Measurements from ENCODE around the gene GPR142. TPM values are rescaled to one million over a fixed set of nuclear protein-coding genes. Genes with fewer than 3 reads are reported as not detected.

The GPR142 gene
- polyA plus RNA-seq, 1 of the 3 experiments (the other 2 are of a cell fraction) = not detected

- no peak overlapping the region for H3K9ac ChIP-seq
- H3K4me3 ChIP-seq (ENCODE audit: low read depth in 2 of 2, low read length in 1 of 2) = no peak overlapping the region
- no peak for DNase-seq
- TF ChIP-seq JUND (IDR thresholded peaks at IDR 0.05) = no peak
- no peak for TF ChIP-seq MEF2A (IDR thresholded peaks at IDR 0.05; ENCODE audit: borderline replicate concordance, low read depth)
- TF ChIP-seq CHD2 (IDR thresholded peaks at IDR 0.05; ENCODE audit: low read length, partially characterized antibody) = no peak
- no peak for TF ChIP-seq YY1 (IDR thresholded peaks at IDR 0.05; ENCODE audit: low read depth)
- no peak for TF ChIP-seq EP300 (IDR thresholded peaks at IDR 0.05; ENCODE audit: borderline replicate concordance in 1 of 2, low read depth in 1 of 2, low read length in 1 of 2)
- TF ChIP-seq TEAD4 (IDR thresholded peaks at IDR 0.05; ENCODE audit: borderline replicate concordance, insufficient read depth) = no peak
- TF ChIP-seq TCF12 (IDR thresholded peaks at IDR 0.05) = no peak
- TF ChIP-seq NFIC (IDR thresholded peaks at IDR 0.05; ENCODE audit: borderline replicate concordance) = no peak
- H3K9me2 ChIP-seq = no peaks in the 10 kb centered on the region
- WGBS (ENCODE audit: low lambda C conversion rate) = 33% methylated on average over 7 of the region's 7 CpGs
- H3F3A ChIP-seq (replicated peaks; ENCODE audit: insufficient read depth) = no peaks in the 10 kb centered on the region
- no peaks in the 10 kb centered on the region for H3K9me3 ChIP-seq
- H3K27ac ChIP-seq (ENCODE audit: low read depth in 2 of 2, low read length in 1 of 2) = no peak overlapping the region
- no peaks in the 10 kb centered on the region for H3K4me1 ChIP-seq (ENCODE audit: control insufficient read depth in 1 of 2, insufficient read depth in 2 of 2, low read depth in 1 of 2, low read length in 1 of 2)
- POLR2A ChIA-PET = no interaction called here
- H2AFZ ChIP-seq (ENCODE audit: low read depth) = no peak overlapping the region
- CTCF ChIA-PET = interaction anchor here (0.7 to 4.0 kb wide), 4 partner anchors 34 to 1920 kb away, joined by 3 to 17 read pairs (median 6); no protein-coding TSS in a partner anchor
- H3K36me3 ChIP-seq (replicated peaks in 1 of 2; ENCODE audit: control insufficient read depth in 1 of 2, insufficient read depth in 2 of 2, low read length in 1 of 2) = no peaks in the 10 kb centered on the region
- no peaks in the 10 kb centered on the region for H3K27me3 ChIP-seq (ENCODE audit: insufficient read depth)
- no peaks in the 10 kb centered on the region for H3K79me2 ChIP-seq (ENCODE audit: insufficient read depth)
- H3K4me2 ChIP-seq = no peak overlapping the region
- H4K20me1 ChIP-seq (ENCODE audit: insufficient read depth) = no peaks in the 10 kb centered on the region
Measured at GRCh38 chr17:74413491-74413890, 46.2 kb downstream of the GPR142 start.

- Histone ChIP-seq H2AFZ (ENCODE audit: low read depth) (no peak overlapping the region), H3K4me1 (ENCODE audit: control insufficient read depth in 1 of 2, insufficient read depth in 2 of 2, low read depth in 1 of 2, low read length in 1 of 2) (no peaks in the 10 kb centered on the region), H3K9ac (no peak overlapping the region), H4K20me1 (ENCODE audit: insufficient read depth) (no peaks in the 10 kb centered on the region), H3K27ac (ENCODE audit: low read depth in 2 of 2, low read length in 1 of 2) (no peak overlapping the region), H3F3A (replicated peaks; ENCODE audit: insufficient read depth) (no peaks in the 10 kb centered on the region), H3K9me2 (no peaks in the 10 kb centered on the region), H3K9me3 (no peaks in the 10 kb centered on the region), H3K4me2 (no peak overlapping the region), H3K79me2 (ENCODE audit: insufficient read depth) (no peaks in the 10 kb centered on the region), H3K27me3 (ENCODE audit: insufficient read depth) (no peaks in the 10 kb centered on the region), H3K36me3 (replicated peaks in 1 of 2; ENCODE audit: control insufficient read depth in 1 of 2, insufficient read depth in 2 of 2, low read length in 1 of 2) (no peaks in the 10 kb centered on the region), H3K4me3 (ENCODE audit: low read depth in 2 of 2, low read length in 1 of 2) (no peak overlapping the region)
- 69% methylated on average over 3 of the region's 3 CpGs for WGBS (ENCODE audit: low lambda C conversion rate)
- ChIA-PET CTCF (interaction anchor here (1.1 to 4.0 kb wide), 2 partner anchors 35 to 45 kb away, joined by 5 to 17 read pairs; no protein-coding TSS in a partner anchor), POLR2A (no interaction called here)
- no peak for DNase-seq
- no peak for TF ChIP-seq CHD2 (IDR thresholded peaks at IDR 0.05; ENCODE audit: low read length, partially characterized antibody)
- no peak for TF ChIP-seq GABPA (IDR thresholded peaks at IDR 0.05; ENCODE audit: low read depth)
- TF ChIP-seq MXI1 (IDR thresholded peaks at IDR 0.05; ENCODE audit: low read depth, low read length) = no peak
- TF ChIP-seq MEF2A (IDR thresholded peaks at IDR 0.05; ENCODE audit: borderline replicate concordance, low read depth) = no peak
- TF ChIP-seq NFIC (IDR thresholded peaks at IDR 0.05; ENCODE audit: borderline replicate concordance) = no peak
- no peak for TF ChIP-seq RAD21 (IDR thresholded peaks at IDR 0.05; ENCODE audit: low read length)
Measured at GRCh38 chr17:74414510-74414909, 47.2 kb downstream of the GPR142 start.

- H3K36me3 ChIP-seq (replicated peaks in 1 of 2; ENCODE audit: control insufficient read depth in 1 of 2, insufficient read depth in 2 of 2, low read length in 1 of 2) = no peaks in the 10 kb centered on the region
- no peak overlapping the region for H3K9ac ChIP-seq
- H3K27me3 ChIP-seq (ENCODE audit: insufficient read depth) = no peaks in the 10 kb centered on the region
- H3K9me3 ChIP-seq = no peaks in the 10 kb centered on the region
- H4K20me1 ChIP-seq (ENCODE audit: insufficient read depth) = no peaks in the 10 kb centered on the region
- H3K79me2 ChIP-seq (ENCODE audit: insufficient read depth) = no peaks in the 10 kb centered on the region
- TF ChIP-seq REST (IDR thresholded peaks at IDR 0.05; ENCODE audit: low read depth, low read length) = no peak
- TF ChIP-seq RAD21 (IDR thresholded peaks at IDR 0.05; ENCODE audit: low read length) = no peak
- no peak for TF ChIP-seq NFIC (IDR thresholded peaks at IDR 0.05; ENCODE audit: borderline replicate concordance)
- H3K4me1 ChIP-seq (ENCODE audit: control insufficient read depth in 1 of 2, insufficient read depth in 2 of 2, low read depth in 1 of 2, low read length in 1 of 2) = no peaks in the 10 kb centered on the region
- no peak overlapping the region for H2AFZ ChIP-seq (ENCODE audit: low read depth)
- no peak overlapping the region for H3K4me2 ChIP-seq
- no peaks in the 10 kb centered on the region for H3K9me2 ChIP-seq
- no peak overlapping the region for H3K27ac ChIP-seq (ENCODE audit: low read depth in 2 of 2, low read length in 1 of 2)
- WGBS (ENCODE audit: low lambda C conversion rate) = 78% methylated on average over 13 of the region's 13 CpGs
- no peak for DNase-seq
- H3K4me3 ChIP-seq (ENCODE audit: low read depth in 2 of 2, low read length in 1 of 2) = no peak overlapping the region
- POLR2A ChIA-PET = no interaction called here
- CTCF ChIA-PET = interaction anchor here (0.6 to 4.5 kb wide), 4 partner anchors 14 to 724 kb away, joined by 3 to 28 read pairs (median 4); no protein-coding TSS in a partner anchor
- no peaks in the 10 kb centered on the region for H3F3A ChIP-seq (replicated peaks; ENCODE audit: insufficient read depth)
Measured at GRCh38 chr17:74415608-74416396, 48.5 kb downstream of the GPR142 start.

Data from SK-N-SH (cell line).